GM19463 (cell line): ENCODE data around the gene ERC2.
"Not testable (repeated sequence)": the region's sequence is repeated elsewhere in the genome, so short reads cannot be mapped to it uniquely, and the experiment has no call there.

ENCODE experiments used
- ATAC-seq: cut with Tn5 transposase; IDR thresholded peaks from one replicate; pipeline ENCODE4 v1.9.1; 2021; ENCODE audit warnings: mild to moderate bottlenecking, moderate library complexity; ENCODE audit not compliant: unreplicated experiment

ERC2 gene

DNA sequence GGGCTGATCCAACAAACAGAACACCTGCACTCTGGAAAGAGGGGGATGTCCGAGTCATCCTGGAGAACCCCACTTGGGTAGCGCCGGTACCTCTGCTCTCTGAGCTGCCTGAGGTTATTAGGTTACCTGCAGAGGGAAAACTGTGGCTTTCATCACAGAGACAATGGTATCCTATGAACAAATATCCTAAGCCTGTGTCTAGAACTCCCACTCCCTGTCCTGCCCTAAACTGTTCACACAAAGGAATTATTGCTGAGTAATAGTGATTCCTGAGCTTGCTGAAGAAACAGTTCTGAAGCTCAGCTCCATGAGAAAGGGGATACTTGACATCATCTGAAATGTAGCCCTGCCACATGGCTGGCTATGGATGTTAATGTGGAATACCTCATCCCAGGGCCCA is 949.2 kb downstream of the ERC2 start:
- no peak for ATAC-seq

- no peak for ATAC-seq
Measured at GRCh38 chr3:55518451-55518850, 949.8 kb downstream of the ERC2 start.

DNA sequence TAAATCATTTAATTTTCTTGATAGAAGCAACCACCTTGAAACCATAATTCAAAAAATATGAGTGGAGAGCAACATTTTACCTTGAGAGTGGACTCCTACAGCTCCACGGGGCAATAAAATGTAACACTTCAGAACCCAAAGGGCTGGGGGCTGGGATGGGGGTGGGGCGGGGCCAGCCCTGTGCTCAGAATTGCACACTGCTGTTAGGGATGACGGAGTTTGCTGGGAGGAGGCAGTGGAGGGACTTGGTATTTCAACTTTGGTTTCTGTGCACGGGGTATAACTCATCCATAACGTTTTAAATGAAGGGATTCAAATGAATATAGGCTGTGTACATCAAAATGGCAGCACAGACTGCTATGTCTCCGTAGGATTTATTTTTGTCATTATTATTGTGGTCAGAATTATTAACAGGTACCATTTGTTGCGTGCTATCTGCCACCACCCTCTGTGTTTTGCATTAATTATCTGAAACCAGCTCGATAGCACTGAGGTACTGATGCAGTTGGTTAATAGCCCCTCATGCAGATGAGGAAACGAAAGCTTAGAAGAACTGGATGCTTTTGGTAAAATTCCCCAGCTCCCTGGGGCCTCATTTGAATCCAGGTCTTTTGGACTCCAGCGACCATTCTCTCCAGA is 951.8 kb downstream of the ERC2 start:
- ATAC-seq = no peak

DNA sequence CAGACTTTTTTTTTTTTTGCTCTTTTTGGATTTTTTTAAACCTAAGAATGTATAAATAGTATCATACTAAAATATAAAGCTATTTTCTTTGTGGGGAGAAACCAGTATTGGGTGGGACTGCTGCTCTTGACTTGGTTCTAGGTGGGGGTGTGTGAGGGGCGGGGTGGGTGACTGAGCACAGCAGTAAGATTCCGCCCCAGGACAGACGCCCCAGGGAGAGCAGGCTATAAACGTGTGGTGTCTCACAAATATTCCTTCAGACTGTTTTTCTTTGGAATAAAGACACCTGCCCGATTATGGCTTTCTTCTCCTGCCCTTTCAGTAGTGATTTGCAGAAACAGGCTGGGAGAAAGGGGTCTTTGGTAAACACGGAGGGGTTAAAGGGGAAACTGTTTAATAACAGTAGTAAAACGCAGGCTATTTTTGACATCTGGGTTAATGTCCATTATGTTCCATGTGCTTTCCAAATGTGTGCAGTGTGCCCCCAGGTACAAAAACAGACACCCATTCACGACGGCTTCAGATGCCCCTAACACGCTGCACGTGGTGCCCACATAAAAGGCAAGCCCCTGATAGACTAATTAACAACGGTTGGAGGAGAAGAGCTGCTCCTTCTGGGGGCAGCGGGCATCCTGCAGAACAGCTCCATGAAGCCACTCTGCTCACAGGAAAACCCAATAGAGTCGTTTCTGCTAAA is 952.6 kb downstream of the ERC2 start:
- ATAC-seq = no peak

GRCh38 chr3:55514962-55515361 is 953.3 kb downstream of the ERC2 start:
- ATAC-seq = no peak

DNA sequence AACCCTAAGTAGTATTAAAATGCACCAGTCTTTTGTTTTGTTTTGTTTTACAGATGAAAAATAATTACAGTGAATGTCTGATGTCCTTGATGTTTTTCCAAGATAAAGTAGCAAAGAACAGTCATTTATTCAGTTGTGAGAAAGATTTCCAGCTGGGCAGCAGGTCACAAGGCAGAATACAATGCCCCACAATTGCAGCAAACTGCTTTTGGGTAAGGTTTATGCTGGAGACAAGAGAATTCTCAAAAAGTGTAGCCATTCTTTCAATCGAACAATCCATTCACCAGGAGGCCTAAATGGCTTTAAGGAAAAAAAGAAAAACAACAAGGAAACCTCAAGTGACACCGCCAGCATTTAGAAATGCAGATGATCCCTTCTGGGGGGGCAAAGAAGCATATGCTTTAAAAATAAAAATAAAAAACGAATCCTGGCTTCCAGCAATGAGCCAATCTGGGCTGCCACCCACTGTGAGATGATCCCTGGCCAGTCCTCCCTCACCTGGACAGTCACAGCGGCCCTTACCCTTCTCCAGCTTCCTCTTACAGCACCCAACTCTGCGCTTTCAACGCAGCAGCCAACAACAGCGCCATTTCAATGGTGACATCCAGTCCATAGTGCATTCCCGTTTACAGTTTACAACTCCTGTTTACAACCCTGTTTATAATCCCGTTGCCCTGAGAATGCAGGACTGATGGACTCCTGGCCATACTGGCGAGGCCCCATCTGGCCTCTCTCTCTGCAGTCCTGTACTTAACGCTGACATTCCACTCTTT is 955.5 kb downstream of the ERC2 start:
- ATAC-seq = no peak

- no peak for ATAC-seq
Measured at GRCh38 chr3:55511895-55512570, 956.2 kb downstream of the ERC2 start.

DNA sequence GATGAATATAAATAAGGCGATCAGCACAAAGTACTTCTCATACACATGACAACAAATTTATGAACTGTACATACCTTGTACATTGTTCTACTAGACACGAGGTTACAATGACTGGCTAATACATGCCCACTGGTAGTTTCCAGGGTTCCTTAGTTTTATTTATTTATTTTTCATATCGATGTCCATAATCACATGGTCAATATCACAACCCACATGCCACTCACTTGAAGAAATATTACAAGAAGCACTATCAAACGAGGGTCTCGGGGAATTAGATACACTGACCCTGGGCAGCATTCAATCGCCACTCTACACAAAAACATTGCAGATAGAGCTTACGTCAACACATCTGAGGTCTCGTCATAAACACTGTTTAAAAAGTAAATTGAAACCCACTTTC is 959.9 kb downstream of the ERC2 start:
- no peak for ATAC-seq

- ATAC-seq = no peak
Measured at GRCh38 chr3:55507808-55508207, 960.5 kb downstream of the ERC2 start.

- ATAC-seq = no peak
Measured at GRCh38 chr3:55505776-55506175, 962.5 kb downstream of the ERC2 start.

DNA sequence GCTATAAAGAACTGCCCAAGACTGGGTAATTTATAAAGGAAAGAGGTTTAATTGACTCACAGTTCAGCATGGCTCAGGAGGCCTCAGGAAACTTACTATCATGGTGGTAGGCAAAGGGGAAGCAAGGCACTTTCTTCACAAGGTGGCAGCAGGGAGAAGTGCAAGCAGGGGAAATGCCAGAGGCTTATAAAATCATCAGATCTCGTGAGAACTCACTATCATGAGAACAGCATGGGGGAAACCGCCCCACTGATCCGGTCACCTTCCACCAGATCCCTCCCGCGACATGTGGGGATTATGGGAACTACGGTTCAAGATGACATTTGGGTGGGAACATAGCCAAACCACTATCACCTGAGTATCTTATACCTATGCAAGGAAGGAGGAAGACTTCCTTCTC is 963.2 kb downstream of the ERC2 start:
- ATAC-seq = not testable (repeated sequence)

DNA sequence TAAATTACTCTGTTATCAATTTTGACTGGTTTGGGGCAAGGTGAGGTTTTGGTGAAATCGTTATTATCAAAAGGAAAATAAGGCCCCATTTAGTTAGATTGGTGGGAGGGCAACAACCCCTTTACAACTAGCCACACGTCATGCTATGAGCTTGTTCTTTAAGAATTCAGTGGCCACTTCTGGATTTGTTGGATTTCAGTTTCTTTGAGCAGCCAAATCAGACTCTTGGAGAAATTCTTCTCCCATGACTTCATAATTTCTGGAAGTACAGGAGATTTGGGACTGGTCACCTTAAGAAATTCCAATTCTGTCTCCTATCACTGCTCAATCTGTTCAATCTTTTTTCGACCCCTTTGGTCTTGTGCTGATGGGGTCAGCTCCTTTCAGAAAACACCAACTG is 966.4 kb downstream of the ERC2 start:
- ATAC-seq = no peak

DNA sequence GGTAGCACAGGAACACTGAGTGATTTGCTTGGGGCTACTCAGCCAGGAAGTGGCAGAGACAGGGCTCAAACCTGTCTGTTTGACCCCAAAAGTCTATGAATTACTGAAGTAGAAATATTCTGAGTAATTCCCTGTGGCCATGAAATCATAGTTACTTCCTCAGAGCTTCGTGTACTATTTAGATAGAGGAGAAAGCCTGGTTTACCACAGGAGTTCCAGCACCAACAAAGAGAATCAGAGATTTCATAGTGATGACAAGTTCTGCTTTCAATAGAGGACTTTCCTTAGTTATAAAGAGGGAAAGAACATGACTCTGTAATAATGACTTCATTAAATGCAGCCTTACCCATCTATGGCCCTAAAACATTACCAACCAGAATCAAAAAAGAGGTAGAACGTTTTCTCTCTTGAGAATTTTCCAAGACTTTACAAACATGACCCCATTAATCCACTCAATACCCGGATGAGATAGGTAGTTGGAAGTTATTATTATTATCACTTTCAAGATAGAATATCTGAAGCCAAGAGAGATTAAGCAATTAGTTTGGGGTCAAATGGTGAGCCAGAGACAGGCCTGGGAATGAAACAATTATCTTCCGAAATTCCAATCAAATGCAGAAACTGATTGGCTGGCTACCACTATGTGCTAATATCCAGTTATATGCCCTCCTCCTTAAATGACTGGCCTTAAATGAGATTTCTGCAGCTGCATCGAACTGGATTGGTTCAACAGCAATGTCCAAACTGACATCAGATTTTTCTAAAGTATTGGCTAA is 967.5 kb downstream of the ERC2 start:
- no peak for ATAC-seq

DNA sequence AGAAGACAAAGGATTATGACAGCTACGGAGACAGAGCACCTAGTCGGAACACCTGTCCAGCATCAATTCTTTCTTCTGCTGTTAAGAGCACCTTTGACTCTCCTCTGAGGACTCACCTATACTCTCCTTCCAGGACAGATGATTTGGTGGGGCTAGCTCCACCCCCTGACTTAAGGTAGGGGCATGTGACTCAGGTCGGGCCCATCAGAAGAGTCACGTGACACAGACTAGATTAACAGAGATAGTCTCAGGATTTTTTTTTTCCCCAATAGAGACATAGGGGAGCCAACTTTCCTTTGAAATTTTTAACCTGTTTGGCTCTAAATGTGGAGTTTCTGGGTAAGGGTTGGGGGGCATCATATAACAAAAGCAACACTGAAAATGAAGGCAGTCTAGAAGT is 969.7 kb downstream of the ERC2 start:
- ATAC-seq = no peak

GRCh38 chr3:55497250-55497649 is 971.0 kb downstream of the ERC2 start:
- ATAC-seq = no peak

DNA sequence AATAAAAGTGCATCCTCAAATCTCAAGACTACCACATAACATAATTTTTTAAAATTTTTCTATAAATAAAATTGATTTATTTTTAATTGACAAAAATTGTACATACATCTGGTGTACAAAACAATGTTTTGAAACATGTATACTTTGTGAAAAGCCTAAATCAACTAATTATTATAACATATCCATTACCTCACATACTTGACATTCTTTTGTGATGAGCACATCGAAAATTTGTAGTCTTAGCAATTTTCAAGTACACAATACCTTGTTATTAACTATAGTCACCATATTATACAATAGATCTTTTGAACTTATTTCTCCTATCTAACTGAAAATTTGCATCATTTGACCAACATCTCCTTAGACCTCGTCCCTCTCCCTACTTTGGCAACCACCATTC is 973.3 kb downstream of the ERC2 start:
- ATAC-seq = no peak

DNA sequence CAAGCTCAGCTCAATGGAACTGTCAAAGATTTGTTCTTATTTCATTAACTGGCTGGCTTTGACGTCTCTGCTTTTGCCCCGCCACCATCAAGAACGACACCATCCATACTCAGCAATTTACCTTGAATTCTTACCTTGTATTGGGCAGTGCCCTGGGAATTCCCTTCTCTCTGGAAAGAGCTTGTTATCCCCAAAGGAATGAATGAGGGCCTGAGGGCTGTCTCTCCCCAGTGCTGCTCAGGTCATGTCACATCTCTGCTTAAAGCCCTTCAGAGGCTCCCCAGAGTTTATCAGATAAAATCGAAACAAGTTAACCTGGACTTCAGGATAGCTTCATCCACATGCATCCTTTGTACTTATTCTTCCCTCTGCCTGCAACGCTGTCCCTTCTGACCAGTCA is 975.3 kb downstream of the ERC2 start:
- no peak for ATAC-seq

- no peak for ATAC-seq
Measured at GRCh38 chr3:55491296-55491816, 976.9 kb downstream of the ERC2 start.

DNA sequence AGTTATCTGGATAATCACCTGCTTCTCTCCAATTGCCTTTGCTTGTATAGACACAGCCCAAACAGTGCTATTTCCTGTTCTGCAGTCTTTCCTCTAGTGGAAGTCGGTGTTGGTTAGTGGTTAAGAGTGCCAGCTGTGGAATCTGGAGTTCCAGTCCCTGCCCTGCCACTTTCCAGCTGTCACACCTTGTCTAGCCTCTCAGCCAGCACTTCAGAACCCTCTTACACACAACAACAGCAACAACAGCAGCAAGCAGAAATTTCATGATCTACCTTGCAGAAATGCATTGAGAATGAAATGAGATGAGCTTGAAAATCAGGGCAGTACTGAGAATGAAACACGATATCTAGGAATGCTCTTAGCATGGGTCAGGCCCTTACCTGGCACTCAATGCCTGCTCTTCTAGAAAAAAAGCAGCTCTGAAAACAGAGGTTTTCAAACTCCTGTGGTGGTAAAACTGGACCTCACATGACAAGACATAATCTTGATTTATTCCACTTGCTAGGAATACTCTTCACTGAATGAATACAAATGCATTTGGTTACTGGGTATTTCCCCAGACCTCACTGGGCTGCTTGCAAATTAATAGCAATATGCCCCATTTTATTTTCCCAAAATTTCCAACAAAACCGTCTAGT is 977.9 kb downstream of the ERC2 start:
- ATAC-seq = no peak

DNA sequence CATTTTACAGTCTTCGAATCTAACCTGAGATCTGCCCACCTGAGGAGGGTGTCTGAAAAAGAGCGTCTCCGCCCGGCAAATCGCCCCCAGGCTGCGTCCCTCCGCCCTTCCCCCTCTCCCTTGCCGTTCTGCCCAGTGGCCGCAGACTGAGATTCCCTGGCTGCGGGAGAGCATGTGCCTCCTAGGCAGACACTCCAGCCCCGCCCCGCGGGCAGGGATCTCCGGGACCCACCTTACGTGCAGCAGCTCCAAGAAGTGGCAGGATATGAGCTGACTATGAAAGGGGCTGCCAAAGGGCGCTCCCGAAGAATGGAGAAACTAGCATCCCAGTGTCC is 978.5 kb downstream of the ERC2 start:
- ATAC-seq = no peak
